Measurements from ENCODE around the gene TNNI3K.

Gene TNNI3K

GRCh38 chr1:74357150-74357549 is 122.0 kb downstream of the TNNI3K start:
- H3K36me3 ChIP-seq (ENCODE audit: insufficient read depth, insufficient read length, low read length): no peaks in the 10 kb centered on the region
- no peak overlapping the region for H3K4me3 ChIP-seq (ENCODE audit: insufficient read length, low read depth)
- TF ChIP-seq ZNF274 (IDR thresholded peaks at IDR 0.05; ENCODE audit: low read depth, low read length) (no peak), YY1 (IDR thresholded peaks at IDR 0.05; ENCODE audit: insufficient read depth, insufficient read length) (no peak), SUZ12 (IDR thresholded peaks at IDR 0.05; ENCODE audit: extremely low read depth, insufficient read depth, insufficient read length) (no peak)
- H3K9me3 ChIP-seq (ENCODE audit: insufficient read depth, low read length): no peaks in the 10 kb centered on the region
- no peaks in the 10 kb centered on the region for H3K27me3 ChIP-seq (ENCODE audit: insufficient read depth, insufficient read length)
- H3K4me1 ChIP-seq (ENCODE audit: insufficient read depth, insufficient read length): no peaks in the 10 kb centered on the region
- DNase-seq (ENCODE audit: low read depth, low spot score): no peak
- H3K9ac ChIP-seq (ENCODE audit: insufficient read length, low read depth): no peak overlapping the region

- no peak for DNase-seq (ENCODE audit: low read depth, low spot score)
- H3K9ac ChIP-seq (ENCODE audit: insufficient read length, low read depth): no peak overlapping the region
- no peaks in the 10 kb centered on the region for H3K27me3 ChIP-seq (ENCODE audit: insufficient read depth, insufficient read length)
- no peaks in the 10 kb centered on the region for H3K36me3 ChIP-seq (ENCODE audit: insufficient read depth, insufficient read length, low read length)
- no peaks in the 10 kb centered on the region for H3K9me3 ChIP-seq (ENCODE audit: insufficient read depth, low read length)
- H3K4me3 ChIP-seq (ENCODE audit: insufficient read length, low read depth): no peak overlapping the region
- no peaks in the 10 kb centered on the region for H3K4me1 ChIP-seq (ENCODE audit: insufficient read depth, insufficient read length)
- no peak for TF ChIP-seq SUZ12 (IDR thresholded peaks at IDR 0.05; ENCODE audit: extremely low read depth, insufficient read depth, insufficient read length)
- TF ChIP-seq ZNF274 (IDR thresholded peaks at IDR 0.05; ENCODE audit: low read depth, low read length): no peak
- no peak for TF ChIP-seq YY1 (IDR thresholded peaks at IDR 0.05; ENCODE audit: insufficient read depth, insufficient read length)
Observed at GRCh38 chr1:74357756-74358155, 122.6 kb downstream of the TNNI3K start.

DNA sequence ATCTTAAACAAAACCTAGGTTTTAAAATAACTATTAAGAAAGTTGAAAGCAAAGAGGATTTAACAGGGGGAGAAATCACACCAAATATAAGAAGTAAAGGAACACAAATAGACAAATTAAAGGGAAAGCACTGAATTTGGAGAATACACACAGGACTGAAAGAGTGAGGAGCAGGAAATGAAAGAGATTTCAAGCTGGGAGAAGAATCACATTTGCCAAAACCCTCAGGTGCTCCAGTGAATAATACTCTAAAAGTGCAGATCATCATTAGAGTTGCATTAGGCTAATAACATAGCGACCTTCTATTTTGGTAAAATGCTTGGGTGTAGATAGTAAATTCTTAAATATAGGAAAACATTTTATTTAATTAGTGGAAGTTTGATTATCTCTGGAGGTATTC is 127.5 kb downstream of the TNNI3K start:
- Histone ChIP-seq H3K9me3 (ENCODE audit: insufficient read depth, low read length) (no peaks in the 10 kb centered on the region), H3K4me3 (ENCODE audit: insufficient read length, low read depth) (no peak overlapping the region), H3K4me1 (ENCODE audit: insufficient read depth, insufficient read length) (no peaks in the 10 kb centered on the region), H3K27me3 (ENCODE audit: insufficient read depth, insufficient read length) (no peaks in the 10 kb centered on the region), H3K9ac (ENCODE audit: insufficient read length, low read depth) (no peak overlapping the region), H3K36me3 (ENCODE audit: insufficient read depth, insufficient read length, low read length) (no peaks in the 10 kb centered on the region)
- DNase-seq (ENCODE audit: low read depth, low spot score): no peak
- no peak for TF ChIP-seq YY1 (IDR thresholded peaks at IDR 0.05; ENCODE audit: insufficient read depth, insufficient read length)
- no peak for TF ChIP-seq ZNF274 (IDR thresholded peaks at IDR 0.05; ENCODE audit: low read depth, low read length)
- no peak for TF ChIP-seq SUZ12 (IDR thresholded peaks at IDR 0.05; ENCODE audit: extremely low read depth, insufficient read depth, insufficient read length)

GRCh38 chr1:74363220-74363619 is 128.0 kb downstream of the TNNI3K start:
- Histone ChIP-seq H3K9ac (ENCODE audit: insufficient read length, low read depth) (no peak overlapping the region), H3K36me3 (ENCODE audit: insufficient read depth, insufficient read length, low read length) (no peaks in the 10 kb centered on the region), H3K4me1 (ENCODE audit: insufficient read depth, insufficient read length) (no peaks in the 10 kb centered on the region), H3K4me3 (ENCODE audit: insufficient read length, low read depth) (no peak overlapping the region), H3K9me3 (ENCODE audit: insufficient read depth, low read length) (no peaks in the 10 kb centered on the region), H3K27me3 (ENCODE audit: insufficient read depth, insufficient read length) (no peaks in the 10 kb centered on the region)
- TF ChIP-seq YY1 (IDR thresholded peaks at IDR 0.05; ENCODE audit: insufficient read depth, insufficient read length): no peak
- no peak for TF ChIP-seq SUZ12 (IDR thresholded peaks at IDR 0.05; ENCODE audit: extremely low read depth, insufficient read depth, insufficient read length)
- TF ChIP-seq ZNF274 (IDR thresholded peaks at IDR 0.05; ENCODE audit: low read depth, low read length): no peak
- DNase-seq (ENCODE audit: low read depth, low spot score): no peak

GRCh38 chr1:74367175-74367813 is 132.1 kb downstream of the TNNI3K start:
- no peaks in the 10 kb centered on the region for H3K4me1 ChIP-seq (ENCODE audit: insufficient read depth, insufficient read length)
- DNase-seq (ENCODE audit: low read depth, low spot score): no peak
- H3K9me3 ChIP-seq (ENCODE audit: insufficient read depth, low read length): no peaks in the 10 kb centered on the region
- H3K9ac ChIP-seq (ENCODE audit: insufficient read length, low read depth): no peak overlapping the region
- H3K4me3 ChIP-seq (ENCODE audit: insufficient read length, low read depth): no peak overlapping the region
- H3K27me3 ChIP-seq (ENCODE audit: insufficient read depth, insufficient read length): no peaks in the 10 kb centered on the region
- TF ChIP-seq SUZ12 (IDR thresholded peaks at IDR 0.05; ENCODE audit: extremely low read depth, insufficient read depth, insufficient read length) (no peak), YY1 (IDR thresholded peaks at IDR 0.05; ENCODE audit: insufficient read depth, insufficient read length) (no peak), ZNF274 (IDR thresholded peaks at IDR 0.05; ENCODE audit: low read depth, low read length) (no peak)
- H3K36me3 ChIP-seq (ENCODE audit: insufficient read depth, insufficient read length, low read length): no peaks in the 10 kb centered on the region

DNA sequence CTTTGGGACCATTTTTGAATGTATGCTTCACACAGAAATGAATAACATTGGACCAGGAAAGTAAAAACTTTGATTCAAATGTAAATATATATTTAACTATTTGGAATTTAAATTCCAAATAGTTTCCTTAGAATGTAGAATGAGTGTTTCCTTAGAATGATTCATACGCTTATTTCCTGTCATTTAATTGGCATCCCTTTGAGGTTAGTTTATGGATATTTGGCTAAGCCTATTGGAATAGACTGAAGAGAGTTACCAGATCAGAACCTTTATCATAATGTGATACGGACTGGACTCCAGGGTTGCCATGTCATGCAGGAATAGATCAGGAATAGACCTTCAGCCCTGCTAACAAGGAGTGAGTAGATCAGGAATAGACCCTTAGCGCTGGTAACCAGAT is 133.1 kb downstream of the TNNI3K start:
- no peak overlapping the region for H3K9ac ChIP-seq (ENCODE audit: insufficient read length, low read depth)
- no peaks in the 10 kb centered on the region for H3K36me3 ChIP-seq (ENCODE audit: insufficient read depth, insufficient read length, low read length)
- no peaks in the 10 kb centered on the region for H3K9me3 ChIP-seq (ENCODE audit: insufficient read depth, low read length)
- no peaks in the 10 kb centered on the region for H3K27me3 ChIP-seq (ENCODE audit: insufficient read depth, insufficient read length)
- DNase-seq (ENCODE audit: low read depth, low spot score): no peak
- TF ChIP-seq SUZ12 (IDR thresholded peaks at IDR 0.05; ENCODE audit: extremely low read depth, insufficient read depth, insufficient read length) (no peak), ZNF274 (IDR thresholded peaks at IDR 0.05; ENCODE audit: low read depth, low read length) (no peak), YY1 (IDR thresholded peaks at IDR 0.05; ENCODE audit: insufficient read depth, insufficient read length) (no peak)
- H3K4me1 ChIP-seq (ENCODE audit: insufficient read depth, insufficient read length): no peaks in the 10 kb centered on the region
- no peak overlapping the region for H3K4me3 ChIP-seq (ENCODE audit: insufficient read length, low read depth)

GRCh38 chr1:74375376-74375775 is 140.2 kb downstream of the TNNI3K start:
- Histone ChIP-seq H3K9ac (ENCODE audit: insufficient read length, low read depth) (no peak overlapping the region), H3K36me3 (ENCODE audit: insufficient read depth, insufficient read length, low read length) (no peaks in the 10 kb centered on the region), H3K27me3 (ENCODE audit: insufficient read depth, insufficient read length) (no peaks in the 10 kb centered on the region), H3K4me1 (ENCODE audit: insufficient read depth, insufficient read length) (no peaks in the 10 kb centered on the region), H3K4me3 (ENCODE audit: insufficient read length, low read depth) (no peak overlapping the region), H3K9me3 (ENCODE audit: insufficient read depth, low read length) (no peaks in the 10 kb centered on the region)
- DNase-seq (ENCODE audit: low read depth, low spot score): no peak
- TF ChIP-seq YY1 (IDR thresholded peaks at IDR 0.05; ENCODE audit: insufficient read depth, insufficient read length) (no peak), SUZ12 (IDR thresholded peaks at IDR 0.05; ENCODE audit: extremely low read depth, insufficient read depth, insufficient read length) (no peak), ZNF274 (IDR thresholded peaks at IDR 0.05; ENCODE audit: low read depth, low read length) (no peak)
